ENCODE data around the gene ADARB2. TPM values are rescaled to one million over a fixed set of nuclear protein-coding genes. Genes with fewer than 3 reads are reported as not detected.

ADARB2 gene
- total and polyA plus RNA-seq, 7 experiments from 2014 or later: 0.05 to 13.6 (median 6.3) TPM; not detected in 3

- CTCF ChIA-PET: no interaction called here
These were observed 170.2 kb downstream of the ADARB2 start for GRCh38 chr10:1567152-1567551.

GRCh38 chr10:1564791-1565190 is 172.5 kb downstream of the ADARB2 start:
- no peaks in the 10 kb centered on the region for H3K27me3 ChIP-seq (ENCODE audit: control insufficient read depth in 2 of 2, insufficient read depth in 2 of 2, low read length in 2 of 2)
- peaks cover 0 to 3% (median 0%) of the 10 kb centered on the region in 11 donors for H3K9me3 Mint-ChIP-seq
- H3K4me1 Mint-ChIP-seq: no peaks in the 10 kb centered on the region
- no peak overlapping the region for H3K4me3 ChIP-seq (ENCODE audit: low read length)
- peaks cover 0 to 27% (median 21%) of the 10 kb centered on the region in 5 donors for H3K27me3 Mint-ChIP-seq
- H3K27ac Mint-ChIP-seq: no peak overlapping the region
- DNase-seq: no peak
- H3K4me3 Mint-ChIP-seq: no peak overlapping the region
- no peak for ATAC-seq
- H3K36me3 ChIP-seq (ENCODE audit: control insufficient read depth in 2 of 3, insufficient read depth in 3 of 3, low read length in 3 of 3): no peaks in the 10 kb centered on the region
- H3K9me3 ChIP-seq (ENCODE audit: control insufficient read depth in 2 of 3, low read length in 3 of 3): no peaks in the 10 kb centered on the region
- ChIA-PET CTCF (no interaction called here), POLR2A (no interaction called here)
- H3K4me1 ChIP-seq (ENCODE audit: control insufficient read depth in 2 of 2, insufficient read depth in 2 of 2, low read length in 2 of 2): no peaks in the 10 kb centered on the region
- intact Hi-C loops (cut with micrococcal nuclease): no loop called here
- H3K27ac ChIP-seq (ENCODE audit: low read depth, low read length): no peak overlapping the region
- no peaks in the 10 kb centered on the region for H3K36me3 Mint-ChIP-seq

More at GRCh38 chr10:1567152-1567551, 170.2 kb downstream of the ADARB2 start:
- DNase-seq (no peak), ATAC-seq (no peak)
- no peak overlapping the region for H3K27ac Mint-ChIP-seq
- no peaks in the 10 kb centered on the region for H3K4me1 Mint-ChIP-seq
- no peak overlapping the region for H3K4me3 Mint-ChIP-seq
- no peak overlapping the region for H3K27ac ChIP-seq (ENCODE audit: low read depth, low read length)
- no peaks in the 10 kb centered on the region for H3K9me3 ChIP-seq (ENCODE audit: control insufficient read depth in 2 of 3, low read length in 3 of 3)
- H3K36me3 ChIP-seq (ENCODE audit: control insufficient read depth in 2 of 3, insufficient read depth in 3 of 3, low read length in 3 of 3): no peaks in the 10 kb centered on the region
- H3K36me3 Mint-ChIP-seq: no peaks in the 10 kb centered on the region
- intact Hi-C loops (cut with micrococcal nuclease): no loop called here
- H3K27me3 ChIP-seq (ENCODE audit: control insufficient read depth in 2 of 2, insufficient read depth in 2 of 2, low read length in 2 of 2): no peaks in the 10 kb centered on the region
- peaks cover 0 to 5% (median 0%) of the 10 kb centered on the region in 11 donors for H3K9me3 Mint-ChIP-seq
- no peak overlapping the region for H3K4me3 ChIP-seq (ENCODE audit: low read length)
- H3K4me1 ChIP-seq (ENCODE audit: control insufficient read depth in 2 of 2, insufficient read depth in 2 of 2, low read length in 2 of 2): no peaks in the 10 kb centered on the region
- peaks cover 0 to 36% (median 21%) of the 10 kb centered on the region in 5 donors for H3K27me3 Mint-ChIP-seq
- POLR2A ChIA-PET: no interaction called here

- ChIA-PET POLR2A (no interaction called here), CTCF (no interaction called here)
- intact Hi-C loops (cut with micrococcal nuclease): no loop called here
- Histone ChIP-seq H3K9me3 (ENCODE audit: control insufficient read depth in 2 of 3, low read length in 3 of 3) (no peaks in the 10 kb centered on the region), H3K36me3 (ENCODE audit: control insufficient read depth in 2 of 3, insufficient read depth in 3 of 3, low read length in 3 of 3) (no peaks in the 10 kb centered on the region), H3K4me1 (ENCODE audit: control insufficient read depth in 2 of 2, insufficient read depth in 2 of 2, low read length in 2 of 2) (no peaks in the 10 kb centered on the region), H3K4me3 (ENCODE audit: low read length) (no peak overlapping the region), H3K27me3 (ENCODE audit: control insufficient read depth in 2 of 2, insufficient read depth in 2 of 2, low read length in 2 of 2) (no peaks in the 10 kb centered on the region), H3K27ac (ENCODE audit: low read depth, low read length) (no peak overlapping the region)
- no peaks in the 10 kb centered on the region for H3K4me1 Mint-ChIP-seq
- H3K27ac Mint-ChIP-seq: no peak overlapping the region
- no peaks in the 10 kb centered on the region for H3K36me3 Mint-ChIP-seq
- H3K4me3 Mint-ChIP-seq: no peak overlapping the region
- ATAC-seq (peak; percentile 6), DNase-seq (no peak)
- peaks cover 0 to 3% (median 0%) of the 10 kb centered on the region in 11 donors for H3K9me3 Mint-ChIP-seq
- H3K27me3 Mint-ChIP-seq: peaks cover 0 to 30% (median 25%) of the 10 kb centered on the region in 5 donors
These were observed 174.3 kb downstream of the ADARB2 start for GRCh38 chr10:1563028-1563427.

- no peaks in the 10 kb centered on the region for H3K27me3 ChIP-seq (ENCODE audit: control insufficient read depth in 2 of 2, insufficient read depth in 2 of 2, low read length in 2 of 2)
- Mint-ChIP-seq H3K27ac (no peak overlapping the region), H3K4me1 (peaks cover 0 to 1% (median 0%) of the 10 kb centered on the region in 7 donors), H3K9me3 (peaks cover 0 to 3% (median 0%) of the 10 kb centered on the region in 11 donors), H3K36me3 (no peaks in the 10 kb centered on the region), H3K4me3 (no peak overlapping the region), H3K27me3 (peaks cover 0 to 38% (median 29%) of the 10 kb centered on the region in 5 donors)
- no peak overlapping the region for H3K4me3 ChIP-seq (ENCODE audit: low read length)
- no peak overlapping the region for H3K27ac ChIP-seq (ENCODE audit: low read depth, low read length)
- no peak for ATAC-seq
- DNase-seq: no peak
- intact Hi-C loops (cut with micrococcal nuclease): no loop called here
- CTCF ChIA-PET: no interaction called here
- H3K36me3 ChIP-seq (ENCODE audit: control insufficient read depth in 2 of 3, insufficient read depth in 3 of 3, low read length in 3 of 3): no peaks in the 10 kb centered on the region
- POLR2A ChIA-PET: no interaction called here
- no peaks in the 10 kb centered on the region for H3K9me3 ChIP-seq (ENCODE audit: control insufficient read depth in 2 of 3, low read length in 3 of 3)
- no peaks in the 10 kb centered on the region for H3K4me1 ChIP-seq (ENCODE audit: control insufficient read depth in 2 of 2, insufficient read depth in 2 of 2, low read length in 2 of 2)
These were observed 175.5 kb downstream of the ADARB2 start for GRCh38 chr10:1561731-1562337.

GRCh38 chr10:1560535-1561192 is 176.7 kb downstream of the ADARB2 start:
- Mint-ChIP-seq H3K27me3 (peaks cover 0 to 30% (median 21%) of the 10 kb centered on the region in 5 donors), H3K36me3 (no peaks in the 10 kb centered on the region), H3K4me1 (peaks cover 0 to 1% (median 0%) of the 10 kb centered on the region in 7 donors), H3K9me3 (peaks cover 0 to 3% (median 0%) of the 10 kb centered on the region in 11 donors), H3K4me3 (no peak overlapping the region), H3K27ac (no peak overlapping the region)
- Histone ChIP-seq H3K27me3 (ENCODE audit: control insufficient read depth in 2 of 2, insufficient read depth in 2 of 2, low read length in 2 of 2) (no peaks in the 10 kb centered on the region), H3K4me3 (ENCODE audit: low read length) (no peak overlapping the region), H3K36me3 (ENCODE audit: control insufficient read depth in 2 of 3, insufficient read depth in 3 of 3, low read length in 3 of 3) (no peaks in the 10 kb centered on the region), H3K4me1 (ENCODE audit: control insufficient read depth in 2 of 2, insufficient read depth in 2 of 2, low read length in 2 of 2) (no peaks in the 10 kb centered on the region), H3K9me3 (ENCODE audit: control insufficient read depth in 2 of 3, low read length in 3 of 3) (no peaks in the 10 kb centered on the region), H3K27ac (ENCODE audit: low read depth, low read length) (no peak overlapping the region)
- ChIA-PET POLR2A (no interaction called here), CTCF (no interaction called here)
- ATAC-seq (no peak), DNase-seq (no peak)
- intact Hi-C loops (cut with micrococcal nuclease): no loop called here

- Mint-ChIP-seq H3K36me3 (no peaks in the 10 kb centered on the region), H3K9me3 (peaks cover 0 to 3% (median 0%) of the 10 kb centered on the region in 11 donors), H3K4me3 (no peak overlapping the region), H3K27ac (no peak overlapping the region), H3K4me1 (peaks cover 0 to 1% (median 0%) of the 10 kb centered on the region in 7 donors), H3K27me3 (peaks cover 0 to 24% (median 16%) of the 10 kb centered on the region in 5 donors)
- intact Hi-C loops (cut with micrococcal nuclease): no loop called here
- ATAC-seq (no peak), DNase-seq (no peak)
- POLR2A ChIA-PET: no interaction called here
- Histone ChIP-seq H3K4me3 (ENCODE audit: low read length) (no peak overlapping the region), H3K27ac (ENCODE audit: low read depth, low read length) (no peak overlapping the region), H3K9me3 (ENCODE audit: control insufficient read depth in 2 of 3, low read length in 3 of 3) (no peaks in the 10 kb centered on the region), H3K4me1 (ENCODE audit: control insufficient read depth in 2 of 2, insufficient read depth in 2 of 2, low read length in 2 of 2) (no peaks in the 10 kb centered on the region), H3K36me3 (ENCODE audit: control insufficient read depth in 2 of 3, insufficient read depth in 3 of 3, low read length in 3 of 3) (no peaks in the 10 kb centered on the region), H3K27me3 (ENCODE audit: control insufficient read depth in 2 of 2, insufficient read depth in 2 of 2, low read length in 2 of 2) (no peaks in the 10 kb centered on the region)
- CTCF ChIA-PET: no interaction called here
These were observed 177.6 kb downstream of the ADARB2 start for GRCh38 chr10:1559761-1560160.

DNA sequence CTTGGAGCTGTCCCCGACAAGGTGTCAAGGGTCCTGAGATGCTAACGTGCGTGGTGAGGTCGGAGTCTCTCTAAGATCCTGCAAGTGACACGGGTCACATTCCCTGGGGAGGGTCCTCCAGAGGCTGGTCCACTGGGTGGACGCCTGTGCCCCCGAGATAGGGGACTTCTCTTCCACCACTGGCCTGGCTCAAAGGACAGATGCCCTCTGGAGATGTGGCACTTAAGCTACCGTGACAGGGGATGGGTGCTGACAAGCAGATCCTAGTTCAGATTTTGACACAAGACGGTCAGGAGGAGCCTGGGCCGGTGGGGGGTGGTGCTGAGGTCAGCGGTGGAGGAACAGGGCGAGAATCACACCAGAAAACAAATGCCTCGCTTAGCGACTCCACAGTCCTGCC is 178.0 kb downstream of the ADARB2 start:
- H3K27me3 ChIP-seq (ENCODE audit: control insufficient read depth in 2 of 2, insufficient read depth in 2 of 2, low read length in 2 of 2): no peaks in the 10 kb centered on the region
- H3K9me3 Mint-ChIP-seq: peaks cover 0 to 3% (median 0%) of the 10 kb centered on the region in 11 donors
- DNase-seq (no peak), ATAC-seq (no peak)
- intact Hi-C loops (cut with micrococcal nuclease): no loop called here
- POLR2A ChIA-PET: no interaction called here
- H3K36me3 Mint-ChIP-seq: no peaks in the 10 kb centered on the region
- H3K27ac ChIP-seq (ENCODE audit: low read depth, low read length): no peak overlapping the region
- H3K4me3 Mint-ChIP-seq: no peak overlapping the region
- H3K9me3 ChIP-seq (ENCODE audit: control insufficient read depth in 2 of 3, low read length in 3 of 3): no peaks in the 10 kb centered on the region
- H3K4me1 ChIP-seq (ENCODE audit: control insufficient read depth in 2 of 2, insufficient read depth in 2 of 2, low read length in 2 of 2): no peaks in the 10 kb centered on the region
- H3K27me3 Mint-ChIP-seq: peaks cover 0 to 24% (median 15%) of the 10 kb centered on the region in 5 donors
- no peaks in the 10 kb centered on the region for H3K36me3 ChIP-seq (ENCODE audit: control insufficient read depth in 2 of 3, insufficient read depth in 3 of 3, low read length in 3 of 3)
- H3K4me3 ChIP-seq (ENCODE audit: low read length): no peak overlapping the region
- no peak overlapping the region for H3K27ac Mint-ChIP-seq
- CTCF ChIA-PET: no interaction called here
- H3K4me1 Mint-ChIP-seq: peaks cover 0 to 1% (median 0%) of the 10 kb centered on the region in 7 donors

Measured in naive thymus-derived CD4-positive, alpha-beta T cell (primary cell).